Right lobe of liver (tissue), 4 donors: ENCODE results near the gene MYLK2.

Source experiments
- POLR2A ChIP-seq: fragments of 450-650 bp; IDR thresholded peaks from one replicate; pipeline ENCODE4 v1.6.1; 2017; ENCODE audit warnings: antibody characterized with exemption, mild to moderate bottlenecking
- TF ChIP-seq, protein P1 (sequence below), 4 donors: fragments of 200-600 bp in 3 of 4; fragments of 450-650 bp in 1 of 4; IDR thresholded peaks; one replicate each; pipeline versions ENCODE4 v1.5.1 to v1.8.0; 2016 to 2022; ENCODE audit warnings: antibody characterized with exemption in 4 of 4, mild to moderate bottlenecking in 2 of 4
- donor health status: DM: no; HTN: no; CAD: no.
- donor health status: DM: no; HTN: no; CAD: no.
- donor health status: DM: no; HTN: yes; CAD: no.

DNA sequence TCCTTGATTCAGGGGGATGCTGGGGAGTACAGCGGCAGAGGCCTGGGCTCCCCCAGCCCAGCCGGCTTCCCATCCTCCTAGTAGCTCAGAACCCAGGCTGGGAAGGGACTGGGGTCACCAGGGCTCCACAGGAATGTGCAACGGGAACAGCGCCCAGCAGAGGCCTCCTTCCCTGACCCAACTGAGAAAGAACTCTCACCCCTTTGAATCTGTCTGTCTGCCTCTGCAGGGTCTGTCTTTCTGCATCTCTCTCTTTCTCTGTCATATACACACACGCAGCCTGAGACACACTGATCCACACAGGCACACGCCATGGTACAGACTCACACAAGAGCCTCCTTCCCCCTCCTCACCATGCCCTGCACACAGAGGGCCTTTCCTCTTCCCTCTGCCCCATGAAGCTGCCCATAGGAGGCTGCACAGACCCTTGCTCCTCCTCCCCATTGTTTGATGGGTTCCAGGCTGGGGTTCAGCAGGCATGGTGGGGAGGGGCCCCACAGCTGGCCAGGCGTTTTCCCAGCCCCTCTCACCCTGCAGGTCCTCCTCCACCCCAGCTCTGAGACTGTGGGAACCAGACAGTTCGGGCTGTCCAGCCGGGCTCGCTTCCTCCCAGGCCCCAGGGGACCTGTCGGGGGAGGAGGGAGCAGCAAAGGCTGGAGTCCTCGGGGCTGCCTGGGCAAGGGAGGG is 23.5 kb downstream of the MYLK2 start:
- TF ChIP-seq POLR2A, result no peak
- TF ChIP-seq, protein P1, sequence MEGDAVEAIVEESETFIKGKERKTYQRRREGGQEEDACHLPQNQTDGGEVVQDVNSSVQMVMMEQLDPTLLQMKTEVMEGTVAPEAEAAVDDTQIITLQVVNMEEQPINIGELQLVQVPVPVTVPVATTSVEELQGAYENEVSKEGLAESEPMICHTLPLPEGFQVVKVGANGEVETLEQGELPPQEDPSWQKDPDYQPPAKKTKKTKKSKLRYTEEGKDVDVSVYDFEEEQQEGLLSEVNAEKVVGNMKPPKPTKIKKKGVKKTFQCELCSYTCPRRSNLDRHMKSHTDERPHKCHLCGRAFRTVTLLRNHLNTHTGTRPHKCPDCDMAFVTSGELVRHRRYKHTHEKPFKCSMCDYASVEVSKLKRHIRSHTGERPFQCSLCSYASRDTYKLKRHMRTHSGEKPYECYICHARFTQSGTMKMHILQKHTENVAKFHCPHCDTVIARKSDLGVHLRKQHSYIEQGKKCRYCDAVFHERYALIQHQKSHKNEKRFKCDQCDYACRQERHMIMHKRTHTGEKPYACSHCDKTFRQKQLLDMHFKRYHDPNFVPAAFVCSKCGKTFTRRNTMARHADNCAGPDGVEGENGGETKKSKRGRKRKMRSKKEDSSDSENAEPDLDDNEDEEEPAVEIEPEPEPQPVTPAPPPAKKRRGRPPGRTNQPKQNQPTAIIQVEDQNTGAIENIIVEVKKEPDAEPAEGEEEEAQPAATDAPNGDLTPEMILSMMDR (IDR thresholded peaks at IDR 0.05), result no peak
